Gastroesophageal sphincter (tissue), 3 donors: ENCODE results near the gene SCLY.

Source experiments
- CTCF ChIP-seq, 4 experiments: fragments of 200-600 bp in 2 of 4; fragments of 450-650 bp in 2 of 4; sonication (generic) in 1 of 4; IDR thresholded peaks; one replicate each; pipeline ENCODE4 v1.5.1; 2017 to 2019; ENCODE audit warnings: antibody characterized with exemption in 4 of 4, mild to moderate bottlenecking in 2 of 4, moderate library complexity in 2 of 4
- POLR2A ChIP-seq, 2 donors: fragments of 450-650 bp; IDR thresholded peaks; one replicate each; pipeline ENCODE4 v1.6.1; 2017; ENCODE audit warnings: antibody characterized with exemption in 2 of 2, mild to moderate bottlenecking in 2 of 2, moderate library complexity in 1 of 2

DNA sequence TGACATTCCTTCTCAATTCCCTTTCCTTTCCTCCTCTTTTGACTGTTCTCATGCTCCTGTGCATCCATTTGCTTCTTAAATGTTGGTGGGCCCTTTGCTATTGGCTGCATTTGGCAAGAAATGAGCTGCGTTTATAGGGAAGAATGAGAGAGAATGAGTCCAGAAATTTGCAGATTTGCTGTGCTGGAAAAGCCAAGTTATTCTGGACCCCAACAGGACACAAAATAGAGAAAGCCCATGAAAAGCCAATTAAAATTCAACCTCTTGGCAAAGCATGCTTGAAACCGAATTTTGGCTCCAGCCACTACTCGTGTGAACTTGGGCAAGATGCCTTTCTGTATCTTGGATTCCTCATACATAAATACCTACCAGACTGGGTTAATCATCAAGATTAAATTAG, 1.3 kb upstream of the SCLY start:
- TF ChIP-seq CTCF (IDR thresholded peaks at IDR 0.05), result no peak
- TF ChIP-seq POLR2A (IDR thresholded peaks at IDR 0.05), result no peak
